ENCODE data around the gene VWF. TPM values are rescaled to one million over a fixed set of nuclear protein-coding genes. Genes with fewer than 3 reads are reported as not detected.

Gene VWF
- total RNA-seq, 1 donor from 2014 or later = not detected

DNA sequence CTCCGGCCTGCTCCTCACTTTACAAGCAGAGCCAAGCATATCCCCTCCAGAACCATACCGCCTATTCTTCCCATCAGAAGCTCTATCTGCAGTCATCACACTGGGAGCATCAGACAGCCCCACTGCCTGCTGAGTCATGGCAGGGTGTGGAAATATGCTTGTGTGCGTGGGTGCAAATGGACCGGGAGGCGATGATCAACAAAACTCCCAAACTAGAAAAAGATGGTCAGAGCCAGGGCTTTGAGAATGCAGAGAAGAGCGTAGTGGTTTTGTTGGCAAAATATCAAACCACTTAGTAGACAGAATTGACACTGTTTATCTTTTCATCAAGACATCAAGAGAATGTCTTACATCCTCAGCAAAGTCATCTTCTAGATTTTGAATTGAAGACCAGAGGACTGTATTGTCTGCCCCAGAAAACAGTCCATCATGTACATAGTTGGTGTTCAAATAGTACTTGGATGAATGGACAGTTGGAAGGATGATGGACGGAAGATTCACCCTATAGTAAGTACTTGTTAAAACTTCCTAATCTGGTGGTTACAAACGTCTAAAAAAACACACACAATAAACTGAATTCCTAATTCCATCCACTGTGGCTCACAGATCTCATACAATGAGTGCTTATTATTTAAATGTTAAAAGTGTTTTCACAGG, 54.9 kb downstream of the VWF start:
- intact Hi-C loops (cut with micrococcal nuclease) = no loop called here

DNA sequence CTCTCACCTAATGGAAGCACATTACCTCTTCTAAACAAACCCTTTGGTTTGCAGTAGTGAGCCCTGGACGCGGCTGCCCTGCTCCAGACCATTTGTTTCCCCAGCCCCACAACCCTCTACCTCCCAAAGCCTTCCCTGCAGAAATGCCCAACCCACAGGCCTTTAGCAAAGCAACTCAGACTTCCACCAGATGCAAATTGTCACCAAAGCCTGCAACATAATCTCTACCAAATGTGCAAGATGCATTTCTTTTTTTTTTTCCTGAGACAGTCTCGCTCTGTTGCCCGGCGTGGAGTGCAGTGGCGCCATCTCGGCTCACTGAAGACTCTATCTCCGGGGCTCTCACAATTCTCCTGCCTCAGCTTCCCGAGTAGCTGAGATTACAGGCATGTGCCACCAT, 56.2 kb downstream of the VWF start:
- no peak for DNase-seq
- H3K27ac Mint-ChIP-seq = no peak overlapping the region
- H3K27me3 Mint-ChIP-seq = peaks cover 18% of the 10 kb centered on the region
- H3K4me1 Mint-ChIP-seq = no peaks in the 10 kb centered on the region
- ChIA-PET CTCF (interaction anchor here (0.6 to 1.4 kb wide), 2 partner anchors 94 to 127 kb away, joined by 3 read pairs; no protein-coding TSS in a partner anchor), POLR2A (no interaction called here)
- no peak overlapping the region for H3K4me3 Mint-ChIP-seq
- TF ChIP-seq, protein P1, sequence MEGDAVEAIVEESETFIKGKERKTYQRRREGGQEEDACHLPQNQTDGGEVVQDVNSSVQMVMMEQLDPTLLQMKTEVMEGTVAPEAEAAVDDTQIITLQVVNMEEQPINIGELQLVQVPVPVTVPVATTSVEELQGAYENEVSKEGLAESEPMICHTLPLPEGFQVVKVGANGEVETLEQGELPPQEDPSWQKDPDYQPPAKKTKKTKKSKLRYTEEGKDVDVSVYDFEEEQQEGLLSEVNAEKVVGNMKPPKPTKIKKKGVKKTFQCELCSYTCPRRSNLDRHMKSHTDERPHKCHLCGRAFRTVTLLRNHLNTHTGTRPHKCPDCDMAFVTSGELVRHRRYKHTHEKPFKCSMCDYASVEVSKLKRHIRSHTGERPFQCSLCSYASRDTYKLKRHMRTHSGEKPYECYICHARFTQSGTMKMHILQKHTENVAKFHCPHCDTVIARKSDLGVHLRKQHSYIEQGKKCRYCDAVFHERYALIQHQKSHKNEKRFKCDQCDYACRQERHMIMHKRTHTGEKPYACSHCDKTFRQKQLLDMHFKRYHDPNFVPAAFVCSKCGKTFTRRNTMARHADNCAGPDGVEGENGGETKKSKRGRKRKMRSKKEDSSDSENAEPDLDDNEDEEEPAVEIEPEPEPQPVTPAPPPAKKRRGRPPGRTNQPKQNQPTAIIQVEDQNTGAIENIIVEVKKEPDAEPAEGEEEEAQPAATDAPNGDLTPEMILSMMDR (IDR thresholded peaks at IDR 0.05) = no peak
- intact Hi-C loops (cut with micrococcal nuclease) = no loop called here
- no peaks in the 10 kb centered on the region for H3K9me3 Mint-ChIP-seq
- ATAC-seq (ENCODE audit: low read depth) = no peak
- no peaks in the 10 kb centered on the region for H3K36me3 Mint-ChIP-seq (ENCODE audit: low read depth)

More for the DNA sequence above, 54.9 kb downstream of the VWF start:
- Mint-ChIP-seq H3K9me3 (no peaks in the 10 kb centered on the region), H3K27me3 (peaks cover 24% of the 10 kb centered on the region), H3K27ac (no peak overlapping the region), H3K4me1 (peaks cover 2% of the 10 kb centered on the region), H3K36me3 (ENCODE audit: low read depth) (no peaks in the 10 kb centered on the region), H3K4me3 (no peak overlapping the region)
- TF ChIP-seq, protein P1 (IDR thresholded peaks at IDR 0.05) = no peak
- DNase-seq (no peak), ATAC-seq (ENCODE audit: low read depth) (no peak)
- POLR2A ChIA-PET = no interaction called here
- CTCF ChIA-PET = interaction anchor here (1.4 kb wide), 1 partner anchor 126 kb away, joined by 3 read pairs; no protein-coding TSS in a partner anchor

GRCh38 chr12:6067152-6067916, 57.1 kb downstream of the VWF start:
- no peak for ATAC-seq (ENCODE audit: low read depth)
- DNase-seq = no peak
- intact Hi-C loops (cut with micrococcal nuclease) = no loop called here
- CTCF ChIA-PET = no interaction called here
- Mint-ChIP-seq H3K36me3 (ENCODE audit: low read depth) (no peaks in the 10 kb centered on the region), H3K4me1 (no peaks in the 10 kb centered on the region), H3K27ac (no peak overlapping the region), H3K4me3 (no peak overlapping the region), H3K27me3 (peaks cover 20% of the 10 kb centered on the region), H3K9me3 (no peaks in the 10 kb centered on the region)
- POLR2A ChIA-PET = no interaction called here
- TF ChIP-seq, protein P1 (IDR thresholded peaks at IDR 0.05) = no peak

DNA sequence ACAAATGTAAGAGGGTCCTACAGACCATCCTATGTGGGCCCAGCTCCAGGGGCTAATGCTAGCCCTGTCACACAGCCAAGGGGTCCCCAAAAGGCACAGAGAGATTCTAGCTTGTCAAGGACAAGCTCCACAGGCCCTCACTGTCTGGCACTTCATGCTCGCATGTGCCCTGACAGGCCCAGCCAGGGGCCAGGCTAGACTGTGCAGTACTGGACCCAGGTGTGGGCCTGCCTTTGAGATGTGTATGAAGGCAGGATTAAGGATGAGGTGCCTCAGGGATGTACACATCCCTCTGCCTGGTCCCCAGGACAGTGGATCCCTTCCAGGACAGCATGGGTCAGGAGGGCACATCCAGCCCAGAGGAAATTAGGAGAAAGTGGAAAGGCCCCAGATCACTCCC, 57.8 kb downstream of the VWF start:
- POLR2A ChIA-PET = no interaction called here
- H3K27me3 Mint-ChIP-seq = peaks cover 17% of the 10 kb centered on the region
- no peaks in the 10 kb centered on the region for H3K4me1 Mint-ChIP-seq
- no peak overlapping the region for H3K4me3 Mint-ChIP-seq
- TF ChIP-seq, protein P1 (IDR thresholded peaks at IDR 0.05) = no peak
- no peak overlapping the region for H3K27ac Mint-ChIP-seq
- ATAC-seq (ENCODE audit: low read depth) (no peak), DNase-seq (no peak)
- no peaks in the 10 kb centered on the region for H3K9me3 Mint-ChIP-seq
- CTCF ChIA-PET = no interaction called here
- H3K36me3 Mint-ChIP-seq (ENCODE audit: low read depth) = no peaks in the 10 kb centered on the region
- intact Hi-C loops (cut with micrococcal nuclease) = no loop called here

DNA sequence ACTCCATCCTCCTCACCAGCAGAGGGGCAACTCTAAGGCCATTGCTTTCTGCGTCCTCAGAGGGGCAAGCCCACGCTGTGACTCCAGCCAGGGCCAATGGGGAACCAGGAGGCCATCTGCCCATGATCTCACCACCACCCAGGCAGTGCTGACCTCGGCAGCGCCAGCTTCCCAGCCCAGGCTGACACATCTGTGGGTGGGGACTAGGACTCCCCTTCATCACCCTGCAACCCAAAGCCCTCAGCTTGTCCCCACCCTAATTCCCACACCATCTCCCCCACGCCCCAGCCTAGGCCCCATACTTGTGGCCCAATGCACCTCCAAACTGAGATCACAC, 58.6 kb downstream of the VWF start:
- Mint-ChIP-seq H3K4me3 (no peak overlapping the region), H3K36me3 (ENCODE audit: low read depth) (no peaks in the 10 kb centered on the region), H3K27ac (no peak overlapping the region), H3K9me3 (no peaks in the 10 kb centered on the region), H3K4me1 (no peaks in the 10 kb centered on the region), H3K27me3 (peaks cover 21% of the 10 kb centered on the region)
- TF ChIP-seq, protein P1 (IDR thresholded peaks at IDR 0.05) = no peak
- ChIA-PET POLR2A (no interaction called here), CTCF (no interaction called here)
- DNase-seq (no peak), ATAC-seq (ENCODE audit: low read depth) (no peak)
- intact Hi-C loops (cut with micrococcal nuclease) = no loop called here

Data from activated B cell treated with CpG ODN at 0.5 μM for 24 hours (primary cell).